NCI-H226 (cell line): ENCODE results near the gene CNPY1.
"Not testable (repeated sequence)": the region's sequence is repeated elsewhere in the genome, so short reads cannot be mapped to it uniquely, and the experiment has no call there.

Experiments used
- DNase-seq: peaks from one replicate; pipeline ENCODE4 v3.0.0-alpha.2; 2015

The CNPY1 gene

DNA sequence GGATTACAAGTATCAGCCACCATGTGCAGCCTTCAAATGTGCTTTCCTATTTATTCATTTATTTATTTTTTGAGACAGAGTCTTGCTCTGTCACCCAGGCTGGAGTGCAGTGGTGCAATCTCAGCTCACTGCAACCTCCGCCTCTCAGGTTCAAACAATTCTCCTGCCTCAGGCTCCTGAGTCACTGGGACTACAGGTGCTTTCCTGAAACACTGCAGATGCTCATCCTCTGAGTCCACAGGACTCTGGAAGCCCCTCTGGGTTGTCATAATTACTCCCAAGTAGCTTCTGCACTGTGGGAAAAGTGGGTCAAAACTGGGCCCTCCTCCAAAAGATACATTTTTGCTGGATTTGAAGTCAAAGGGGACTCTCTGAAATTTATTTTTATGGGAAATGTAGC is at the start of gene CNPY1:
TSS of gene CNPY1 (minus strand) at position 111 of the 400 bp plus-strand sequence. CDS start 630 bp downstream, outside the sequence.
- not testable (repeated sequence) for DNase-seq

DNA sequence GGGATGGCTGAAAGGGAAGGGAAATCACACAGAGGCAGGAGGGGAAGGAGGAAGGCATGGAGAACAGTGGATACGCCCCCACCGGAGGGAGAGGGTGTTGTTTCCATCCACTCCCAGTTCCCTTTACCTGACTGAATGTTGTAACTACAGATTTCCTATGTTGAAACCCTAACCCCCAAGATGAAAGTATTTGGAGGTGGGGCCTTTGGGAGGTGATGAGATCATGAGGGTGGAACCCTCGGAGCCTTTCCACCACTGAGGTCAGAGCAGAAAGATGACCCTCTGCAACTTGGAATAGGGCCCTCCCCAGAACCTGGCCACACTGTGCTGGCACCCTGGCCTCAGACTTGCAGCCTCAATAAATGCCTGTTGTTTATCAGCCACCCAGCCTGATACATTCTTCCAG is 48.6 kb upstream of the CNPY1 start:
- DNase-seq, result peak; percentile 35

DNA sequence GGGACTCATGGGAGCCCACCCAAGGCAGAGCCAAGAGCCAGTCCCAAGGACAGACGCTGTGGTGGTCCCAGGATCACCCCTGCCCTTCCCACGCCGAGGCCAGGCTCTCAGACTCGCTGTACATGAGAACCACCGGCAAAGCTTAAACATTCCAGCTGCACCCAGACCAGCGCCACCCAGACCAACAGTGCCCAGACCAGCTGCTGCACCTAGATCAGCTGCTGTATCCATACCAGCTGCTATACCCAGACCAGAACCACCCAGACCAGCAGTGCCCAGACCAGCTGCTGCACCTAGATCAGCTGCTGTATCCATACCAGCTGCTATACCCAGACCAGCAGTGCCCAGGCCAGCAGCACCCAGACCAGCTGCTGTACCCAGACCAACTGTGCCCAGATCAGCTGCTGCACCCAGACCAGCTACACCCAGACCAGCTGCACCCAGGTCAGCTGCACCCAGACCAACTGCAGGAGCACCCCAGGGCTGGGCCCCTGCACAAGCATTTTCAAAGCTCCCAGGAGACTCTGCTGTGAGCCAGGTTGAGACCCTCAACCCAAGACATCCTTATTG is 47.9 kb upstream of the CNPY1 start:
- no peak for DNase-seq

DNA sequence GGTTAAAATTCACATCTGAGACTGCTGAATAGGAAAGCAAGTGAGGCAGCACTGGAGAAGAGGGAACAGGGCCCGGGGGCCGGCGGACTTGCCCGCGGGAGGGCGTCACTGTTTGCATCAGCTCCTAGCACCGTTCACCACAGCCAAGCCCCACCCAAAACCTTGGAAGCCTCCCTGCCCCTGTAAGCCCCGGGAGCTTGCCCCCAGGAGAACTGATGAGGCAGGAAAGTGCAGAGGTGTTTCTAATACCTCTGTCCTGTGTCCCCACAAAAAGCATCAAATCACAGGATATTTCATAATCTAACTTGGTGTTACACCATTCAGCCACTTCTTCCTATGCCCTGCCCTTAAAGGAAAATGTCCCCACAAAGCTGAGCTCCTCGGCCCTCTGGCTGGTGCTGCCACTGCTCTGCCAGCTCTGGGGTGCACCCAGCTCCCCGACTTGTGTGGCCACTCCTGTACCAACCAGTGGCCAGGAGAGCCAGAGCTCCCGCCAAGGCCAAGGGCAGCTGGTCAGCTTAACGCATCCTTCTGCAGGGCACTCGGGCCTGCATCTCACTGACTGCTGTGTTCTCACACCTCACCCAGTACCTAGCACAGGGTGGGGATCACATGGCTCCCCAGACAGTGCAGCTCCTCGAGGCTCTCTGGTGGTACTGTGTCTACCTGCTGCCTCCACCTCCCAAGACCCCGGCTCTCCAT is 47.3 kb upstream of the CNPY1 start:
- DNase-seq, result no peak

DNA sequence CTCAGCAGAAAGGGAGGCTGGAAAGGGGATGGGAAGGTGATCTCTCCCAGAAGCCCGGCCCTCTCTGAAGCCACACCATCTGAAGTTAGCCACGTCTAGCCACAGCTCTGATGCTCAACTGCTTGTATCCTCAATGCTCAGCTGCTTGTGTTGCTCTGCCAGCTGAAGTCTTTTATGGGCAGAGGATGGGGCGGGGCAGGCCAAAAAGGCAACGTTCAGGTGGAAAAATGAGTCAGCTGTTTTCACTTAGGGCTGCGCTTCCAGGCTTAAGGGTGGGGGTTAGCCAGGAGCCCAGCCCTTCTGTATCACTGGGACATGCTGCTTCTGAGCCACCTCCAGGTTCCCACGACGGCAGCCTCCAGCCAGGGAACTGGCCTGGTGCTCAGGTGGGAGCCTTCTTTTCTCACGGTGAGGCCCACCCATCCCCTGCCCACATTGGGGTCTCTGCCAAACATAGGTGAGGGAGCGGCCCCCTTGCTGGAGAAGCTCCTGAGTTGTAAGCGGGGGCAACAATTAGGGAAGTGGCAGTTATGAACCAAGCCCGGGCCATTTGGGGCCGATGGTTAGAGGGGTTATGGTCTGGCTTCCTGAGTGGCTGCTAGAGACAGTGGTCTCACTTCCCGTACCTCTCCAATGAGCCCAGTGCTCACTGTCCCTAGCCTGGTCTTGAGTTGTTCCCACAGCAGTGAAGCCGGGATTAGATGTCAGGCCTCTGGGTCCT is 44.9 kb upstream of the CNPY1 start:
- DNase-seq, result no peak

DNA sequence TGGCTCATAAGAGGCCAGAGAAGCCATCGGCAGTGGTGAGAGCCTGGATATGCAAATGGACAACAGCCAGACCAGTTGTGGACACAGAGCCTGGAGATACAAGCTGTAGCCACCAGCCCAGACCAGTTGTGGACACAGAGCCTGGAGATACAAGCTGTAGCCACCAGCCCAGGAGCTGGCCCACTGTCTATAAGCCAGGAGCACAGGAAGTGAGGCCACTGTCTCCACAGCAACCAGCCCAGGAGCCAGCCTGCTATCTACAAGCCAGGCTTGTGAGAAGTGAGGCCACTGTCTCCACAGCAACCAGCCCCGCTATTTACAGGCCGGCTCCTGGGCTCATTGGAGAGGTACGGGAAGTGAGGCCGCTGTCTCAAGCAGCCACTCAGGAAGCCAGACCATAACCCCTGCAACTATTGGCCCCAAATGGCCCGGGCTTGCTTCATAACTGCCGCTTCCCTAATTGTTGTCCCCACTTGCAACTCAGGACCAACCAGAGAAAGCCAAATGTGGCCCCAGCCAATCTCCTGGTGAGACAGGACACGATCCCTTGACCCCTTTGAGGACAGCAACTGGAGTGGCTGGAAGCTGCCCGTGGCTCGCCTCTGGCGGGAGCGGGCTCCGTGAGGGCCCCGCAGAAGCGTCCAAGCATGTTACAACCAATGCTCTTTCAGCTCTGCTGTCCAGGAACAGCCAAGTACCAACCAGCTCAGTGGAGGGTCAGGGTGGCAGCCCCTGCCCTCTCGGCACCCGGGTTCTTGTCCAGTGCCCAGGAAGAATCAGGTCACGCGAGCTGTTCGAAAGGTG is 44.1 kb upstream of the CNPY1 start:
- DNase-seq, result no peak

DNA sequence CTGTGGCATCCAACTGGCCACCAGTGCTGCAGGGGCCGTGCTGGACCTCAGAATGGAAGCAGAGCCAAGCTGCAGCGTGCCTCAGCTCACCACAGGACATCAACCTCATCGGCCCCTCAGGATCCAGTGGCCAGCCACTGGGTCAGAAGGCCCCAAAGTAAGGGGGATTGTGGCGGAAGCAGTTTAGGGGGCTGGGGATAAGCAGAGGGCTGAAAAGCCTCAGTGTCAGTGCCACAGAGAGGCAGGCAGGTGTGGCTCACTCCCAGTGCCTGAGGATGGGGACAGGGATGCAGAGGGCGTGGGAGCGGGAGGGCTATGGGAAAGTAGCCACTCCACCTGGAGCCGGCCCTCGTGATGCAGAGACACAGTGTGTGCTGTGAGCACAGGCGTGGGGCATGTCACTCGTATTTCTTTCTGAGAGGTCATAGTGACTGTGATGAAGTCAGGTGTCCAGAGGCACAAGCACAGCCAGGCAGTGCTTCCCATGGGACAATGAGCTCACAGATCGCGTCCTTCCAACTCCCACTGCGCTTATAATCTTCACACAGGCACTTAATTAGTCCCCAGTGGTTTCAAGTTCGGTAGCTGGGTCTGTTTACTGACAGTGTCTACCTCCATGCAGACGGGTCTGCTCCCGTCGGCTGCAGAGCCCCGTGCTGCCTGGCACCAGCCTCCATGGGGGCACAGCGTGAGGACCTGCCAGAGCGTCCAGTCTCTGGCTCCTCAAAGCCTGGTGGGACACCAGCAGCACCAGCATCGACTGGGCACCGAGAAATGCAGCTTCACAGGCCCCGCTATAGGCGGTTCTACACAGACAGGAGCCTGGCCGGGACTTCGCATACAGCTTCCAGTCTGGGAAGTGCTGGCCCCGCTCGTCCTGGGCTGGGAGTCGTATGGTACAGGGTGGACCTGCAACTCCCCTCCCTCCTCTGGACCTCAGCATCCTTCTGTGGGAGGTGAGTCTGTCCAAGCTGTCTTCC is 42.9 kb upstream of the CNPY1 start:
- DNase-seq, result no peak

DNA sequence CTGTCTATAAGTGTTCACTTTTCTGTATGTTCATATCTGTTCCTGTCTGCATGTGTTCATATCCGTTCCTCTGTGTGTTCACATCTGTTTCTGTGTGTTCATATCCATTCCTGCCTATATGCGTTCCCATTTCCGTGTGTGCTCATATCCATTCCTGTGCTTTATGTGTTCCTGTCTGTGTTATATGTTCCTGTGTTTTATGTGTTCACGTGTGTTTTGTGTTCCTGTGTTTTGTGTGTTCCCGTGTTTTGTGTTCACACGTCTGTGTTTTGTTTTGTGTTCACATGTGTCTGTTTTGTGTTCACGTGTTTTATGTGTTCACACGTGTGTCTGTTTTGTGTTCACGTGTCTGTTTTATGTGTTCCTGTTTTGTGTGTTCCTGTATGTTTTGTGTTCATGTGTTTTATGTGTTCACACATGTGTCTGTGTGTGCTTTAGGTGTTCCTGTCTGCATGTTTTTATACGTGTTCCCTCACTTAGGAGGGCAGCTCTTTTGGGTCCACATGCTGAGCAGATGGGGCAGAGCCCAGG is 42.2 kb upstream of the CNPY1 start:
- no peak for DNase-seq

DNA sequence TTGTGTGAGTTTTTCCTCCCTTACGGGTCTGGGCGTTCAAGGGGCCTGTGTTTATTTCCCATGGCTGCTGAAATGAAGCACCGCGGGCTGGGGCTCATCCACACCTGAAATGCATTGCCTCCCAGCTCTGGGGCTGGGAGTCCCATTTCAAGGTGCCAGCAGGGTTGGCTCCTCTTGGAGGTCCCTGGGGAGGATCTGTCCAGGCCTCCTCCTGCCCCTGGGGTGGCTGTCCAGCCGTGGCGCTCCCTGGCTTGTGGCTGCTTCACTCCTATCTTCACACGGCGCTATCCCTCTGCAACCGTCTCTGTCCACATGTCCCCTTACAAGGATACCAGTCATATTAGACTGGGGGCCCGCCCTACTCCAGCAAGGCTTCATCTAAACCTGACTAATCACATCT is 41.1 kb upstream of the CNPY1 start:
- DNase-seq, result no peak

DNA sequence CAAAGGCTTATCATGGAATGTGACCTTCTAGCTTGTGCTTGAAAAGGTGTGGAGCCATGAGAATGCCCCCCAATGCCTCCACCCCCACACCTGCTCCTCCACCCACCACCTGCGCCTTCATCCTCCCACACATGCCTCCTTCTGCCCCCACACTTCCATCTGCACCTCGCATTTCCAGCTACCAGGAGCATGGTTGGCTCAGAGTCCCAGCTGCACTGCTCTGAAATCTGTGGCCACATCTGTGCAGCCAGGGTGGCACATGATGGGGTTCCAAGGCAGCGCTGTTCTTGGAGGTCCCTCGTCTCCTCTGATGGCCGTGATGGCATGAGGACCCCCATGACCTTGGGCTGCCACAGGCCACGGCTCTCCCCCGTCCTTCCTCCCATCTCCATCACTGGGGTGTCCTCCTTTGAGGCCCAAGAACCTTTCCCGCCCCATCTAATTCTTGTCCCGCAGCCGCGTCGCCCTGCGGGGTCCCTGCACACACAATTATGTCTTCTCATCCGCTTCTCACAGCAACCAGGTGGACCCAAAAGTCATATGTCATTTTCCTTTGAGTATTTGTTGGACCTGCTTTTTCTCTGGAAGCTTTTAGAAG is 40.6 kb upstream of the CNPY1 start:
- DNase-seq, result no peak

DNA sequence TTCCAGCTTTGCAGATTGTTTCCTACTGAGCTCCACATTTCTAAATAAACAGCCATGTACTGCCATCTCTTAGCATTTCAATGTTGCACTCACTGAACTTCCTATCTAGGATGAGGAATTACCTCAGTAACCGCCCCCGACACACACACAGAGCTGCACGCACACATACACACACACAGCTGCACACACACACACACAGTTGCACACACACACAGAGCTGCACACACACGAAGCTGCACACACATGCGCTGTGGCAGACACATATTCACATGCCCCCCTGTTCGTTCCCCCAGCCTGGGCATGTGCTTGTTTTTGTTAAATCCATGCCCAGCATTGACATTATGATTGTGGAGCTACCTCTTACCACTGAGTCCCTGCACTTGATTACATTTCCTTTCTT is 39.6 kb upstream of the CNPY1 start:
- no peak for DNase-seq

DNA sequence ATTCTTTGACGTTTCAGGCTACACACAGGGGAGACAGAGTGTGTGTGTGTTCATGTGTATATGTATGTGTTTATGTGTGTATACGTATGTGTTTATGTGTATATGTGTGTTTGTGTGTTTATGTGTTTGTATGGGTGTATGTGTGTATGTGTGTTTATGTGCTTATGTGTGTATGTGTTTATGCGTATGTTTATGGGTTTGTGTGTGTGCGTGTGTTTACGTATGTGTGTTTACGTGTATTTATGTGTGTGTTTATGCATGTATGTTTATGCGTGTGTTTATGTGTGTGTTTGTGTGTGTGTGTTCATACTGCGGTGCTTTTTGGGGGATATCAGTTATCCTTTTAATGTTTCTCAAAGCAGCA is 39.2 kb upstream of the CNPY1 start:
- no peak for DNase-seq

DNA sequence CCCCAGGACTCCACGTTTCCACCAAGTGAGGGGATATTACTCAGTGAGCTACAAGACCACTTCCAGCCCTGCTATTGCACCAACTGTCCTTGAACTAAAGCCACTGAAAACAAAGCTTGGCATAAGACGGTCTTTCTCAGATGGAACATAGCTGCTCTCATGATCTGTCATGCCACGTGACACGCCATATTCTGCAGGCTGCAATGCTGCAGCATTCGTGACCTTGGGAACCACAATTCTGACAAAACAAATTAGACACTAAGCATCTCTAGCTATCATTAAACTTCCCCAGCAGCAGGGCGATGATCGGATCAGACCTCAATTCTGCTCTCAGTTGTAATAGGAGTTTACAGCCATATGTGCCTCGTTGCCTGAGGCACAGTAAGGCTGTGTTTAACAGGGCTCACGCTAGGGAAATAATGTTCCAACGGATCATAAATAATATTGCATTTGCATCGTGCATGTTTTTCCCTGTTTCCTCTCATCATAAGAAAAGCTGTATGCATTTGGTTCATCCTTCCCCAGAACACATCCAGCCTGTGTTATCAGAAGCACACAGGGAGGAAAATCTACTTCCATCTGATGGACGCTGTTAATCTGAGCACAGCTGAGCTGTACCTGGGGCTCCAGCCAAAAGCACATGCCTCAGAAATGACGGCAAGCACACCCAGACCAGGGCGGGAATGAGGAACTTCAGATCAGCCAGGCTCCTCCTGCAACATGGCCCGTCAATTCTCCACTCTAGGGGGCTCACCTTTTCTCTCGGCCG is 38.6 kb upstream of the CNPY1 start:
- no peak for DNase-seq

DNA sequence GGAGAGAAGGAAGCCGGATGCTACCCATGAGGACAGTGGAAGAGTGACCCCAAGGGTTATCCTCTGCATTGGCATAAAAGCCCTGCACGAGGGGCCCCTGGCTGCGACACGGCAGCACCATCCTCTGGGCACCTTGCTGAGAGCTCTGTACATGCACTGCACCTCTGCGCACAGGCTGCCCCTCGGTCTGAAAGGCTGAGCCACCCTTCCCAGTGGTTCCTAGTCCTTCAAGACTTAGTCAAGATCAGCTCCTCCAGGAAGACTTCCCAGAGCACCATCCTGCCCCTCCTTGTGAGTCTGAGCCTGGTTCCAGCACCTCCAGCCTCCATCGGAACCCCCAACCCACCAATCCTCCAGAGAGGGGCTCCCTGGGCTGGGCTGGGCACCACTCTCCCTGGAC is 37.9 kb upstream of the CNPY1 start:
- no peak for DNase-seq

DNA sequence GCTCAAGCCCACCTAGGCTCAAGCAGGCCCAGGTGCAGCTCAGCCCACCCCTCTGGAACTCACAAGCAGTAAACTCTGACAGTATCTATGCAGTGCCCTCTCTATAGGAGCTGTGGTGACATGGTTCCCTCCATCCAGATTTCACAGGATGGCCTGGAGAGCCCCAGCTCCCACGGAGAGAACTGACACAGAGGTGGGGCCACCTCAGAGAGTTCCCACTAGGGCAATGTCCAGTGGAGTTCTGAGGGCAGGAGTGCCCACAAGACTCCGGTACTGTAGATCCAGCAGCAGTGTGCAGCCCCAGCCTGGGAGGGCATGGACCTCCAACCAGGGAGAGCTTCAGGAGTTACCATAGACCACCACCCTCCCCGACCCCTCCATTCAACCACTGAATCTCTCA is 37.3 kb upstream of the CNPY1 start:
- DNase-seq, result no peak

DNA sequence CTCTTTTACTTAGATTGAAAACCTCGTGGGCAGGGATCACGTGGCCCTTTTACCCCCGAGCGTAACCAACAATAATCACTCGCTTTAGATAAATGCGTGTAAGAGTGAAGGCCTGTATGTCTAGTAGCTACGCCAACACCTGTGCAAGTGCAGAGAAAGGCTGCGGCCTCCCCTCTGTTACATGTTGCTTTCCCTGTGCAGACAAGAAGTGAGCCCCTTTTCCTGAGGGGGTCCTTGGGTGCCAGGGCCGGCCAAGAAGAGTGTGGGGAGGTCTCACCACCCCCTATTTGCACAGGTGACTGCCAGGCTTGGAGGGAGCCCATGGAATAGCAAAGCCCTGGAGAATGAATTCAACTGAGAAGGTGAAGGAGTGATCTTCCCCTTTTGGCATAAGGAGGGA is 35.6 kb upstream of the CNPY1 start:
- DNase-seq, result no peak

DNA sequence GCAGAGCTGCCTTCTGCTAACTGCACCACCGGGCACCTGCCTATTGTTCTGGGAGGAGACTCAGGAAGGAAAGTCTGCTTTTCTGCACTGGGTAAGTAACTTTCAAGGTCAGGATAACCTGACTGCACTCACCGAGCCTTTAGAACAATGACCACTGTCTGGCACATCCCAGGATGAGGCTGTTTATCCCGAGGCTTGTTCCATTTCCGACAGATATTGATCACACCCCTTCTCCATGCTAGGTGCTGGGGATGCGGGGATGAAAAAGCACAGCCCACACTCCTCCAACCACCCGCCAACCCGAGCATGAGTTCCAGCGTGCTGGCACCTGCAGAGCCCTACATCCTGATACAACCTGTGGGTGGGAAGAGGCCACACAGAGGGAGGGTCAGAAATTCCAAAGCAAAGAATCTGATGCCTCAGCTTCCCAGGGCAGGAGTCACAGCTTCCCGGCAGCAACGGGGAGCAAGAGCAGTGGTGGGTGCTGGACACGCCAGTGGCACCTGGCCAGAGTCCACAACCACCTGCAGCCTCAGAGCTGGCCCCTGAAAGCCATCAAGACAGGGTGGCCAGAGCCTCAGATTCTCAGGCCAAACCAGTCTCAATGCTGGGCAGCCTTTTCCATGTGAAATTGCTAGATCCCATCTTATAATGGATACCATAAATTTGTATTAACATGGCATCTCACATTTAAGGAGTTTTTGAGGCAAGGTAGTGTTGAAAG is 34.9 kb upstream of the CNPY1 start:
- no peak for DNase-seq

DNA sequence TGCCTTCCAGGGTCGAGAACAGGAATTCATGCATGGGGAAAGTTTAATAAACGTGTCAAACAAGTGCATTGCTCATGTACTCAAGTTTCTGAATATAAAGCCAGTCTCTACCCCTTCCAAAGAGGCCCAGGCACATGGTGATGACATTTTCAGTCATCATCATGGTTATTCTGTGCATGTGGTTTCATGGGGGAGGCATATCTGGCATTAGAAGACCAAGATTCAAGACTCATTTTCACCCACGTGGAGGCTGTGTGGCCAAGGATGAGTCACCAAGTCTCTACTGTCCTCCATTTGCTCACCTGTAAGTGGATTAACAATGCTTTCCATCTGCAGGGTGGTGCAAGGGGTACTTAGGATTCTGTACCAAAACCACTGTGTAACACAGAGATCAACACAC is 34.0 kb upstream of the CNPY1 start:
- DNase-seq, result no peak

DNA sequence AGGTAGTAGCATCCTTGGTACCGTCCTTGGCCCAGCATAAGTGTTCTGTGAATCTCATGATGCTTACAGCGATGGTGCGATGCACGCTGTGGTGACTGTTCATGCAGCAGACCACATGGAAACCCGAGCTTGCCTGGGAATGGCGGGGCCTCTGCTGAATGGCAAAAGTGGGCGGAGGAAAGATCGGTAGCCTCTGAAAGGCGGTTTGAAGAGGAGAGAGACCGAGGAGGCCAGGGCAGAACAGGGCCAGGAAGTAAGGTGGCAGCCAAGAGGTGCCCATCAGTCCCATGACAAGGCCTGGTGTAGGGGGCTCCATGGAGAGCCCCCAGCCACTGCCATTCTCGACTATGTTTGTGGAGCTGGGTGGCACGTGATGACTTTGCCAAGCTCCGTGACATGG is 33.2 kb upstream of the CNPY1 start:
- no peak for DNase-seq

DNA sequence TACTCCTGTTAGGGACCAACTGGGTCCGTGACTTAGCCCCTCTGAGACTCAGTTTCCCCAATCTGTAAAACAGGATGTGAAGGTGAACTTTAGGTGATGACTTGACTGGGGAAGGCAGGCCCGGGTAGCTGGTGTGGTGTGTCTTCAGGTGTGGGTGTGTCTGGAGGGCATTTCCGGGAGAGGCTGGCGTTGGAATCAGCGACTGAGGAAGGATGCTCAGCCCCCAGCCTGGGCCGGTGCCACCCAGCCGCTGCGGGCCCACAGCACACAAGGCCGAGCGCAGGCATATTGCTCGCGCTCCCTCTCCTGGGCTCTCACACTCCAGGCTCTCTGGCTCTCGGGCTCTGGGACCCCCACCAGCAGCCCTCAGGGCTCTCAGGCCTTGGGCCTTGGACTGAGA is 31.7 kb upstream of the CNPY1 start:
- no peak for DNase-seq
